GM21825 (cell line): Measurements from ENCODE around the gene CHCHD1.
"Not testable (repeated sequence)": the region's sequence is repeated elsewhere in the genome, so short reads cannot be mapped to it uniquely, and the experiment has no call there.

ENCODE experiments used
- ATAC-seq: cut with Tn5 transposase; IDR thresholded peaks from one replicate; pipeline ENCODE4 v1.9.1; 2021; ENCODE audit warnings: mild to moderate bottlenecking, moderate library complexity; ENCODE audit not compliant: unreplicated experiment

Gene CHCHD1

GRCh38 chr10:73809061-73809818, 27.4 kb downstream of the CHCHD1 start:
- no peak for ATAC-seq

- ATAC-seq = no peak
Measured at GRCh38 chr10:73810358-73810734, 28.5 kb downstream of the CHCHD1 start.

DNA sequence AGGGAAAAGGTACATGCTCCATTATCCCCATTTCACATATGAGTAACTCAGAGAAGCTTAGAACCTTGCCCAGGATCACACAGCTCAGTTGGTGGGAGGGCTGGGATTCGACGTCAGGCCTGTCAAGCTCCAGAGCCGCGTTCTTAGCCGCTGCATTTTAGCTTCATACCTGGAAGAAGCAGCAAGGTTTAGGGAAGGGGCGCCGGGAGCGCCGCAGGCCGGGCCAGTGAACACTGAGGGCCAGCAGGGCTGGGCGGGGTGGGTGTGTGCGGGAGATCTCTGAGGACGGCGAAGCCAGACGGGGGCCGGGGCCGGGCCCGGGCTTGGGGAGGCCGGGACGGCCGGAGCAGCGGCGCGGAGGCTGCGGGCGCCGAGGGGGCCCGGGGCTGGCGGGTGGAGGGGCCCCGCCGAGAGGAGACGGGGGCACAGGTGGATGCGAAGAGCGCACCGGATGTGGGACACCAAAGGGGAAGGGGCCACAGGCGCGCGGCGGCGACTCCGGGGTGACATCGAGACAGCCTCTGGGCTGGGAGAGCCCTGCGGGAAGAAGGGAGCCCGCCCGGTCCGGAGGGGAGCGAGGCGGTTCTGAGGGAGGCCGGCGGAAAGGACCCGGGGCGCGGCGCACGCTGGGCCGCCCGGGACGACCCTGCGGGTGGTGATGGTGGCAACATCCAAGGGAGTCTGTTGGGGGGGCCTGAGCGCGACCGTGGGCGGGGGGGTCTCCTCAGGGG, 29.1 kb downstream of the CHCHD1 start:
- peak; percentile 23 for ATAC-seq

DNA sequence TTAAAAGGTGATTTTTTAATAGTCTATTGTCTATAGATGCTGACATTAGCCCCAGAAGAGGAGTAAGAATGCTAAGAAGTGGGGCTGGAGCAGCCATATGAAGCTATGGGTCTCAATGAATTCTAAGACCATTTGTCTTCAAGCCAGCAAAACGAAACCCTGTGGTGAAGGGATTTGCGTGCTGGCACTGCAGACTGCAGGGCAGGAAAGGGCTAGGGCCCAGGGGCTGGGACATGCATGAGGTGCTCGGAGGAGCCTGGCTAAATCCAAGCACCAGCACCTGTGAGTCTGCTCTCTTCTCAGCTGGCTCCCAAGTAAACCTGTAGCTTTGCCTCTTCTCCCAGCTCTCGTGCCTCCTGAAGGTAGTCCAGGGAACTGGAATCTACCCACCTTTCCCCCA, 30.8 kb downstream of the CHCHD1 start:
- no peak for ATAC-seq

DNA sequence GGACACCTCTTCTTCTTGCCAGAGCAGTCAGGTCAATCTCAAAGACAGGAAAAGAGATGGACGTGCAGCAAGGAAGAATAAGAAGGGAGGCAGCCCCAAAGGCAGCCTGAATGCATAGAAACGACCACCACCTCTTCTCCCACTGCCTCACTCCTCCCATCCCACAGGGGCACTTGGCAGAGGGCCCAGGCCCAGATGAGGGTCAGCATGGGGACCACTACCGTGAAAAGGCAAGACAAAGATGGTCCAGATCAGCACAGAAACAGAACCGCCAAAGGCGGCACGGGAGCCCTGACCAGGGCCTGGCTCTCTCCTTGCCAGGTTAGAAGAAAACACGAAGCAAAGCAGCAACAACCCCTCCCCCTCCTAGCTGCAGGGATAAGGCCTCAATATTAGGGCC, 31.5 kb downstream of the CHCHD1 start:
- ATAC-seq = no peak

GRCh38 chr10:73814276-73814895, 32.5 kb downstream of the CHCHD1 start:
- ATAC-seq = no peak

DNA sequence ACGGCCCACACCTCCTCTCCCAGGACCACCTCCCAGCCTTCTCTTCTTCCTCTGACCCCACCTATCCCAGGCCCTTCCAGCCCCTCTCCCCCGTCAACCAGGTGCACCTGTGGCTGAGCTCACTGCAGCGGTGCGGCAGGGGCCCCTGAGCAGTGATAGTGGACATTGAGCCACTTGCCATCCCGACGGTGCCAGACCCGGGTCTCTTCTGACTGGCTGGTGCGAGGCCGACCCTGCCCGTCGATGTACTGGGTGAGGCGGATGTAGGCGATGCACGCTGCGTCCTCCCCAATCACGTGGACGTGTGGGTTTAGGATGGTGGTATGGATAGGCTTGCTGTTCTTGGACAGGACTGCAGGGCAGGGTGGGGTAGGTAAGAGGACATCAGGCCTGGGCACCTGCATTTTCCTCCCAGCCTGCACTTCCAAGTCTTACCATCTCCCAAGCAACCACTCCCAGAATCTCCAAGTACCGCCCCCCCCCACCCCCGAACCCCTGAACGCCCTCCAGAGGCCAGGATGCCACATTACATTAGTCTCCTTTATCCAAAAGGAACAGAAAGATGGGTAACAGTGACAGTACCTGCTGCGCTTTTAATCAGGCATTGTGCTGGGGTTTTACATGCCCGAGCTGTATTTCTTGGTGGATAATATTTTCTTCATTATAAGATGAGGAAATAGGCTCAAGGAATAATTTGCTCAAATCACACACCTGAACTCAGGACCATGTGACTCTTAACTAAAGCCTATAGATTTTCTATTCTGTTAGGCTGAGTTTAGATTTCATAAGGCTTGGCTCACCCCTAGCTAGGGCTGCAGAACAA, 33.3 kb downstream of the CHCHD1 start:
- ATAC-seq = no peak

DNA sequence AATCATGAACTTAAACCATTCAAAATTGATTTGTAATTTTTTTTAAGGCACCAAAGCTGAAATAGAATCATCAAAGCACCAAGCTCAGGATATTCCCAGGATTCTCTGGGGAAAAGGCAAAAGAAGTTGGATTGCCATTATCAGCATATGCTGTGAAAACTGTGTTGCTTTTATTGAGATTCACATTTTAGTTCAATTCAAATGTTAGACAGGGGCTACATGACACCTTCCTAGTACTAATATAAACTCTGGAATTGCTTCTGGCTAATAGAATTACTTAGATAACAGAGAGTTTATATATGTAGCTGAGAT, 33.8 kb downstream of the CHCHD1 start:
- no peak for ATAC-seq

GRCh38 chr10:73816917-73817729, 35.3 kb downstream of the CHCHD1 start:
- ATAC-seq = no peak

DNA sequence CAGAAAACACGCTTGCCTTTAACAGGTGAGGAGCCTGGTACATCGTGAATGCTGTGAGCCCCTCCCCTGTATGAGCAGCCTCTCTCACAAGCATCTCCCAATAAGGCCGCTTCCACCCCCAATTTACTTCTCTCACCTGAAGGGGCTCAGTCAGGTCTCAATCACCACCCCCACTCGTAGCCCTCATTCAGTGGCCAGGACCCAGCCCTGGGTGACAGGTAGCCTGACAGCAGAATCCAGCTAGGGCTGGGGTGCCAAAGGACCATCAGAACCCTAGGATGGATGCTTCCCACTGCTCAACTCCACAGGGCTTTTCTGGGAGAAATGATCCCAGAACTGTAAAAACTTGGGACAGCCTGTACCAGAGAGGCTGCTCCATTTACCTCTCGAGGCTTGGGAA, 36.0 kb downstream of the CHCHD1 start:
- ATAC-seq = no peak

GRCh38 chr10:73818402-73818801, 36.6 kb downstream of the CHCHD1 start:
- no peak for ATAC-seq

DNA sequence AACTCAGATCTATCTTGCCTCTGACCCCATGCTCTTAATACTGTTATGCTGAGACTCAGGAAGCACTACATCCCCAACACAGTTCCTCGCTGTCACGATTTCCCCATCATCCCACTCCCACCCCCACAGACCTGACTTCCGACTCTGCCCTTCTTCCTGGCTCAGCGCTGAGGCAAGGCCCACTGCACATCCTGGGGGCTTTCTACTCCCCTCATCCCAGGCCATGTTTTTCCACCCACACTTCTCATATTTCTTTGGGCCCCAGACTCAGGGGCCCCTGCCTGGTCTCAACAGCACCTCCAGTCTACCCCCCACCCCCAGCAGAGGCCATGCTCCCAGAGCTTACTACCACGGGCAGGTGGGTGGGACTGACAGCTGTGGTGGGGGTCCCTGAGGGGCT, 37.2 kb downstream of the CHCHD1 start:
- no peak for ATAC-seq

GRCh38 chr10:73819513-73820093, 37.8 kb downstream of the CHCHD1 start:
- ATAC-seq = no peak

GRCh38 chr10:73823391-73823790, 41.5 kb downstream of the CHCHD1 start:
- ATAC-seq = no peak

GRCh38 chr10:73824146-73824725, 42.4 kb downstream of the CHCHD1 start:
- no peak for ATAC-seq

DNA sequence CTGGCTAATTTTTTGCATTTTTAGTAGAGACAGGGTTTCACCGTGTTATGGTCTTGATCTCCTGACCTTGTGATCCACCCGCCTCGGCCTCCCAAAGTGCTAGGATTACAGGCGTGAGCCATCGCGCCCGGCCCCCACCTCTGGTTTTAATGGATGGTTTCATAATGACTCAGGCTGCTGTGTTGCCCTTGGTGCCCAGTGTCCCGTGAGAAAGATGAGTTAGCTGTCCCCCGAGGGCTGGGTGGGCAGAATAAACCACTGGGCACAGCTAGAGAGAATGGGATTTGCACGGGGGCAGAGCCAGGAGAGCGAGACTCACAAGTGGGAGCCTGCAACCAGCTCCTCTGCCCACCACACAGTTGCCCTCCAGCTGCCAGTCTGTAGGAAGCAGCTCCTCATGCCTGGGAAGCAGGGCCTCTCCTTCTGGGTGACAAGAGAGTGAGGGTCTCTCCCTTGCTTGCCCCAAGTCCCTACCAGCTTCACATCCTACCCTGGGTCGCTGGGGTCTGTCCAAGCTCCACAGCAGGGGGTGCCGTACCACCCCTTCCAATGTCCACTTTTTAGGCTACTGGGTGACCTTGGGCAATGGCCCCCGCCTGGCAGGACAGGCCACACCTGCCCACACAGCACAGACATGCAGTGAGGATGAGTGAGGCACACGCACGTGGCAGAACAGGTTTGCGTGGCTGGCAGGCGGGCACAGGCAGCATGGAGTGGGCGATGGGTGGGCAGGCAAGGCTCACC, 45.7 kb downstream of the CHCHD1 start:
- ATAC-seq = no peak

- no peak for ATAC-seq
Measured at GRCh38 chr10:73828161-73828560, 46.3 kb downstream of the CHCHD1 start.

DNA sequence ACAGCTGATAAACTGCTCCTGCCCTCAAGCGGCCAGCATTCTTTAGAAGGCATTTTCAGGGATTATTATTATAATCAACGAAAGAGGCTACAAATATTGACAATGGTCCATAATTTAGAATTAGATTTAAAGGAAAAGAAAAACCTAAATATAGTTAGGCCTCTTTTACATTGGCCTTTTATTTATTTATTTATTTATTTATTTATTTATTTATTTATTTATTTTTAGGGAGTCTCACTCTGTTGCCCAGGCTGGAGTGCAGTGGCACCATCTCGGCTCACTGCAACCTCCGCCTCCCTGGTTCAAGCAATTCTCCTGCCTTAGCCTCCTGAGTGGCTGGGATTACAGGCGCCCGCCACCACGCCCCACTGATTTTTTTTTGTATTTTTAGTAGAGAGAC, 47.2 kb downstream of the CHCHD1 start:
- not testable (repeated sequence) for ATAC-seq
